HG03060 (cell line): Measurements from ENCODE around the gene BMP6.

Experiments
- ATAC-seq: cut with Tn5 transposase; IDR thresholded peaks from one replicate; pipeline ENCODE4 v1.9.1; 2021; ENCODE audit warnings: low read depth, moderate number of reproducible peaks; ENCODE audit not compliant: unreplicated experiment

The BMP6 gene

GRCh38 chr6:7819431-7820015 lies 93.6 kb downstream of the BMP6 start:
- ATAC-seq = no peak

- no peak for ATAC-seq
These were observed 94.5 kb downstream of the BMP6 start for GRCh38 chr6:7820288-7820835.

- ATAC-seq = no peak
These were observed 95.5 kb downstream of the BMP6 start for GRCh38 chr6:7821426-7821825.

- ATAC-seq = no peak
These were observed 97.7 kb downstream of the BMP6 start for GRCh38 chr6:7823552-7823951.

GRCh38 chr6:7825986-7826385 lies 100.1 kb downstream of the BMP6 start:
- no peak for ATAC-seq

- no peak for ATAC-seq
These were observed 101.2 kb downstream of the BMP6 start for GRCh38 chr6:7827142-7827541.

GRCh38 chr6:7828124-7828523 lies 102.2 kb downstream of the BMP6 start:
- ATAC-seq = no peak

- ATAC-seq = no peak
These were observed 107.2 kb downstream of the BMP6 start for GRCh38 chr6:7832904-7833750.

- no peak for ATAC-seq
These were observed 107.8 kb downstream of the BMP6 start for GRCh38 chr6:7833751-7834070.

GRCh38 chr6:7836371-7837026 lies 110.6 kb downstream of the BMP6 start:
- ATAC-seq = no peak

- ATAC-seq = no peak
These were observed 116.0 kb downstream of the BMP6 start for GRCh38 chr6:7841781-7842468.

- no peak for ATAC-seq
These were observed 121.3 kb downstream of the BMP6 start for GRCh38 chr6:7846966-7847818.

GRCh38 chr6:7848229-7848628 lies 122.3 kb downstream of the BMP6 start:
- no peak for ATAC-seq

- ATAC-seq = no peak
These were observed 125.9 kb downstream of the BMP6 start for GRCh38 chr6:7851780-7852179.

GRCh38 chr6:7859591-7859990 lies 133.7 kb downstream of the BMP6 start:
- no peak for ATAC-seq

- no peak for ATAC-seq
These were observed 139.9 kb downstream of the BMP6 start for GRCh38 chr6:7865781-7866180.

GRCh38 chr6:7866526-7866925 lies 140.6 kb downstream of the BMP6 start:
- ATAC-seq = no peak

- no peak for ATAC-seq
These were observed 143.0 kb downstream of the BMP6 start for GRCh38 chr6:7868926-7869325.

- ATAC-seq = no peak
These were observed 152.6 kb downstream of the BMP6 start for GRCh38 chr6:7878401-7878964.

- ATAC-seq = no peak
These were observed 153.1 kb downstream of the BMP6 start for GRCh38 chr6:7879043-7879442.
